HepG2 (cell line): Measurements from ENCODE around the gene ETS1. TPM values are rescaled to one million over a fixed set of nuclear protein-coding genes. Genes with fewer than 3 reads are reported as not detected.

ENCODE experiments used
- ATAC-seq: fragments of 200-7000 bp; cut with Tn5 transposase; 3 replicates; pipeline ENCODE4 v1.9.1; 2020; ENCODE audit warnings: mild to moderate bottlenecking, moderate library complexity
- BruUV-seq: library from RNA; stranded (reverse); fragments of 400-500 nt; replicated peaks from 2 replicates; lab custom pipeline; 2021; lab: Mats Ljungman, UMichigan
- CTCF ChIA-PET: fragments of 300-600 bp; formaldehyde crosslinking; extraction: SDS; loops from one replicate; lab custom pipeline; 2021; ENCODE audit warnings: low total read pairs, inconsistent platforms, low intra/inter-chr PET ratio; lab: Yijun Ruan, JAX
- POLR2A ChIA-PET: fragments of 350-600 bp; sonication (Branson Sonifier 250); formaldehyde crosslinking; loops from one replicate; lab custom pipeline; 2020; ENCODE audit warnings: antibody characterized with exemption, inconsistent platforms; lab: Yijun Ruan, JAX
- DNase-seq: peaks from one replicate; pipeline ENCODE4 v3.0.0-alpha.2; 2015; ENCODE audit warnings: low spot score
- FAIRE-seq: peaks from 3 replicates; lab custom pipeline; 2011; peaks lifted over from hg19 to GRCh38; lab: Jason Lieb, UNC
- H2AFZ ChIP-seq: one replicate; pipeline ENCODE4 v1.6.1; 2011; ENCODE audit warnings: low read length, inconsistent platforms
- H3K27ac ChIP-seq: fragments of 300-600 bp; 3 replicates; pipeline ENCODE4 v1.8.0; 2011; ENCODE audit warnings: mixed run types, mild to moderate bottlenecking, mixed read lengths, low read length, inconsistent platforms; ENCODE audit not compliant: insufficient read depth; ENCODE audit errors: extremely low read length
- H3K27me3 ChIP-seq, 2 experiments: fragments of 200-600 bp in 1 of 2; 2 replicates in 1 of 2; 3 replicates in 1 of 2; pipeline versions ENCODE4 v1.6.0 to v1.8.0; 2011; ENCODE audit warnings: low read length in 2 of 2, mild to moderate bottlenecking in 2 of 2, moderate library complexity in 2 of 2, inconsistent platforms in 1 of 2; ENCODE audit not compliant: insufficient read depth in 2 of 2, control insufficient read depth in 1 of 2
- H3K36me3 ChIP-seq, 2 experiments: fragments of 200-600 bp in 1 of 2; replicated peaks in 1 of 2; 2 replicates in 1 of 2; 3 replicates in 1 of 2; pipeline versions ENCODE4 v1.5.1 to v1.8.0; 2011; ENCODE audit warnings: low read length in 2 of 2, inconsistent platforms in 1 of 2; ENCODE audit not compliant: insufficient read depth in 2 of 2, control insufficient read depth in 1 of 2
- H3K4me1 ChIP-seq: 2 replicates; pipeline ENCODE4 v1.5.1; 2012; ENCODE audit warnings: low read length, inconsistent platforms; ENCODE audit not compliant: insufficient read depth
- H3K4me2 ChIP-seq: 2 replicates; pipeline ENCODE4 v1.6.0; 2011; ENCODE audit warnings: low read depth, low read length, inconsistent platforms
- H3K4me3 ChIP-seq, 3 experiments: fragments of 200-600 bp in 1 of 3; sonication (generic), shearing (Covaris generic) in 1 of 3; replicated peaks in 1 of 3; 2 replicates each; pipeline ENCODE4 v1.5.1; 2011 to 2016; ENCODE audit warnings: low read length in 3 of 3, inconsistent platforms in 2 of 3, low read depth in 2 of 3, mild to moderate bottlenecking in 2 of 3, control low read depth in 1 of 3, mixed read lengths in 1 of 3; ENCODE audit not compliant: insufficient read depth in 1 of 3
- H3K79me2 ChIP-seq: one replicate; pipeline ENCODE4 v1.6.1; 2011; ENCODE audit warnings: low read length, inconsistent platforms; ENCODE audit not compliant: insufficient read depth
- H3K9ac ChIP-seq: 2 replicates; pipeline ENCODE4 v1.6.0; 2011; ENCODE audit warnings: mild to moderate bottlenecking, low read depth, low read length, inconsistent platforms; ENCODE audit not compliant: insufficient read depth
- H3K9me3 ChIP-seq: 2 replicates; pipeline ENCODE4 v1.5.1; 2012; ENCODE audit warnings: mild to moderate bottlenecking, low read length
- H4K20me1 ChIP-seq: 2 replicates; pipeline ENCODE4 v1.6.0; 2011; ENCODE audit warnings: inconsistent platforms, mild to moderate bottlenecking, low read length, moderate library complexity; ENCODE audit not compliant: insufficient read depth
- STAG1 ChIP-seq: sonication (generic); formaldehyde crosslinking; IDR thresholded peaks from 2 replicates; pipeline ENCODE4 v1.4.0; 2020; ENCODE audit warnings: missing genetic modification reagents
- TAF1 ChIP-seq: sonication (generic); formaldehyde crosslinking; IDR thresholded peaks from 2 replicates; pipeline ENCODE4 v1.4.0; 2020; ENCODE audit warnings: missing genetic modification reagents
- ZNF749 ChIP-seq: sonication (generic); formaldehyde crosslinking; IDR thresholded peaks from 2 replicates; pipeline ENCODE4 v1.8.0; 2022; ENCODE audit warnings: mild to moderate bottlenecking, missing genetic modification reagents, moderate library complexity, borderline replicate concordance
- ZNF75D ChIP-seq: sonication (generic); formaldehyde crosslinking; IDR thresholded peaks from 2 replicates; pipeline ENCODE4 v1.8.1; 2023; ENCODE audit warnings: missing genetic modification reagents, mild to moderate bottlenecking, borderline replicate concordance
- ZNF780A ChIP-seq: sonication (generic); formaldehyde crosslinking; IDR thresholded peaks from 2 replicates; pipeline ENCODE4 v1.8.0; 2022; ENCODE audit warnings: mild to moderate bottlenecking, missing genetic modification reagents, moderate library complexity
- WGBS: methylation state at CpG from one replicate; pipeline ENCODE4 v1.1.6; 2017; ENCODE audit warnings: low lambda C conversion rate; 5-methylcytosine and 5-hydroxymethylcytosine counted together
- in situ Hi-C: cut with HindIII; loops from 2 replicates; pipeline ENCODE4 v1.10.0; 2017; ENCODE audit warnings: low pct_unique_long_range_greater_than_20kb; ENCODE audit not compliant: extremely low pct_ligation_motif_present
- intact Hi-C: fragments of 100-400 bp; cut with micrococcal nuclease; formaldehyde crosslinking; loops from one replicate; pipeline ENCODE4 v1.10.0; 2022; ENCODE audit not compliant: unreplicated experiment
- polyA plus RNA-seq, 8 experiments: library from polyadenylated mRNA; depleted of rRNA in 3 of 8; stranded (reverse) in 7 of 8; unstranded in 1 of 8; fragments of >200 nt; fragmentation: Illumina TruSeq in 4 of 8; extraction: Trizol in 4 of 8; gene quantifications; 2 replicates each; pipeline versions ENCODE4 v1.2.1 to v1.2.3, GENCODE V29; 2011 to 2016; ENCODE audit warnings: low read depth in 4 of 8, missing spikeins in 1 of 8, mixed read lengths in 1 of 8; ENCODE audit not compliant: insufficient read depth in 1 of 8
- total RNA-seq, 5 experiments: library from RNA; depleted of rRNA; stranded (reverse); fragments of >200 nt; fragmentation: Illumina TruSeq; extraction: Trizol; gene quantifications; 2 replicates each; pipeline ENCODE4 v1.2.3, GENCODE V29; 2016; ENCODE audit warnings: low read depth in 1 of 5
- TF ChIP-seq, protein P1 (sequence below): sonication (generic); formaldehyde crosslinking; IDR thresholded peaks from 2 replicates; pipeline ENCODE4 v1.4.0; 2020; ENCODE audit warnings: missing genetic modification reagents
- TF ChIP-seq, protein P2 (sequence below): sonication (generic); formaldehyde crosslinking; IDR thresholded peaks from 2 replicates; pipeline ENCODE4 v1.5.0; 2020; ENCODE audit warnings: mild to moderate bottlenecking, missing genetic modification reagents, moderate library complexity

Gene ETS1
- total and polyA plus RNA-seq, 2 of the 13 experiments (the other 11 are each of a cell fraction or from before 2014, with no cell fraction given), result 0.18 to 0.34 TPM

DNA sequence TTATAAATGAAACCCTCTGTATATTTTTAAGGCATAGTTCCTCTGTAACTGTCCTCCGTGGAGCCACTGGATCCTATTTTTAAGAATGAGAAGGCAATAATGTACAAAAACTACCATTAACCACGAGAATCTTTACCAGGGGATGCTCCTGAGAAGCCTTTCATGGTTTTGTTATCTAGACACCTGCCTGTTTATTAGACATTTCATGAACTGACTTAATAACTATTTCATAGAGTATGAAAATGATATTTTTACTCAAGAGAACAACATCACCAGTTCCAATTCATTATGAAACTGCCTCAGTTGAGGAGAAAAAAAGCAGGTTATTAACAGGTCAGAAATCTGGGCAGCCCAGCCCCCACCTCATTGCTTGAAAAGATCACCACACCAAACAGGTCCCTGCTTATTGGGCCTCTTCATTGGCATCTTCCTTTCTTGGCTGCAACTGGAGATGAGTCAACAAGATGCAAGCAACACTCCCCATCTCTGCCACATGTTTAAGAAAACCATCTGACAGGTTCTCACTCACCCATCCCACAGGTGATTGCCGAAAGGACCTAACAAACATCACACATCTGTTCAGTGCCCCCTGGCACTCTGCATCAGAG, 27.8 kb downstream of the ETS1 start (continued):
- no peak for TF ChIP-seq ZNF749 (CRISPR knock-in tag)

DNA sequence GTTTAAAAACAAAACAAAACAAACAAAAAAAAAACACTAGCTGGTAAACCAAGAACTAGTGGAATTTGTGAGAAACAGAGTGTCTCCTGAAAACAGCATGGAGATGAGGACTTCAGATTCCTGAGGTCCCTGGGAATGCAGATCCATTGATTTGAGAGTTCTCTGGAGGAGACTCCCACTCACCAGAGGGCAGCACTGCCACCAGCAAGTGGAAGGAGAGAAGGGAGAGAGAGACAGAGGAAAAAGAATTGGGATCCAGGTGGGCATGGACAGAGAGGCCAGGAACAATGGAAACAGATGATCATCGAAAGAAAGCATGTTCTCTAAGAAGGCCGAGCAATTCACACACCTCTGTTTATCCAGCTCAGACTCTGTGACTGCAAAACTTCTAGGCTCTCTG, 31.8 kb downstream of the ETS1 start:
- Histone ChIP-seq H3K9ac (no peak overlapping the region), H3K9me3 (no peaks in the 10 kb centered on the region), H3K36me3 (no peaks in the 10 kb centered on the region), H3K4me2 (no peak overlapping the region), H4K20me1 (no peaks in the 10 kb centered on the region)
- ATAC-seq (no peak), DNase-seq (peak; percentile 6)
- in situ Hi-C loops (no loop called here), intact Hi-C loops (loop anchor here (2.0 kb wide), 1 partner anchor 69 kb away; no protein-coding TSS in a partner anchor)
- no peak for TF ChIP-seq ZNF75D (CRISPR knock-in tag)
- TF ChIP-seq TAF1 (CRISPR knock-in tag), result no peak
- peak; percentile 8; the same call in 1 of the 2 replicates for TF ChIP-seq STAG1 (CRISPR knock-in tag)
- TF ChIP-seq, protein P1, sequence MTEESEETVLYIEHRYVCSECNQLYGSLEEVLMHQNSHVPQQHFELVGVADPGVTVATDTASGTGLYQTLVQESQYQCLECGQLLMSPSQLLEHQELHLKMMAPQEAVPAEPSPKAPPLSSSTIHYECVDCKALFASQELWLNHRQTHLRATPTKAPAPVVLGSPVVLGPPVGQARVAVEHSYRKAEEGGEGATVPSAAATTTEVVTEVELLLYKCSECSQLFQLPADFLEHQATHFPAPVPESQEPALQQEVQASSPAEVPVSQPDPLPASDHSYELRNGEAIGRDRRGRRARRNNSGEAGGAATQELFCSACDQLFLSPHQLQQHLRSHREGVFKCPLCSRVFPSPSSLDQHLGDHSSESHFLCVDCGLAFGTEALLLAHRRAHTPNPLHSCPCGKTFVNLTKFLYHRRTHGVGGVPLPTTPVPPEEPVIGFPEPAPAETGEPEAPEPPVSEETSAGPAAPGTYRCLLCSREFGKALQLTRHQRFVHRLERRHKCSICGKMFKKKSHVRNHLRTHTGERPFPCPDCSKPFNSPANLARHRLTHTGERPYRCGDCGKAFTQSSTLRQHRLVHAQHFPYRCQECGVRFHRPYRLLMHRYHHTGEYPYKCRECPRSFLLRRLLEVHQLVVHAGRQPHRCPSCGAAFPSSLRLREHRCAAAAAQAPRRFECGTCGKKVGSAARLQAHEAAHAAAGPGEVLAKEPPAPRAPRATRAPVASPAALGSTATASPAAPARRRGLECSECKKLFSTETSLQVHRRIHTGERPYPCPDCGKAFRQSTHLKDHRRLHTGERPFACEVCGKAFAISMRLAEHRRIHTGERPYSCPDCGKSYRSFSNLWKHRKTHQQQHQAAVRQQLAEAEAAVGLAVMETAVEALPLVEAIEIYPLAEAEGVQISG, result peak; percentile 86
- no peak for TF ChIP-seq ZNF780A (CRISPR knock-in tag)
- TF ChIP-seq, protein P2, sequence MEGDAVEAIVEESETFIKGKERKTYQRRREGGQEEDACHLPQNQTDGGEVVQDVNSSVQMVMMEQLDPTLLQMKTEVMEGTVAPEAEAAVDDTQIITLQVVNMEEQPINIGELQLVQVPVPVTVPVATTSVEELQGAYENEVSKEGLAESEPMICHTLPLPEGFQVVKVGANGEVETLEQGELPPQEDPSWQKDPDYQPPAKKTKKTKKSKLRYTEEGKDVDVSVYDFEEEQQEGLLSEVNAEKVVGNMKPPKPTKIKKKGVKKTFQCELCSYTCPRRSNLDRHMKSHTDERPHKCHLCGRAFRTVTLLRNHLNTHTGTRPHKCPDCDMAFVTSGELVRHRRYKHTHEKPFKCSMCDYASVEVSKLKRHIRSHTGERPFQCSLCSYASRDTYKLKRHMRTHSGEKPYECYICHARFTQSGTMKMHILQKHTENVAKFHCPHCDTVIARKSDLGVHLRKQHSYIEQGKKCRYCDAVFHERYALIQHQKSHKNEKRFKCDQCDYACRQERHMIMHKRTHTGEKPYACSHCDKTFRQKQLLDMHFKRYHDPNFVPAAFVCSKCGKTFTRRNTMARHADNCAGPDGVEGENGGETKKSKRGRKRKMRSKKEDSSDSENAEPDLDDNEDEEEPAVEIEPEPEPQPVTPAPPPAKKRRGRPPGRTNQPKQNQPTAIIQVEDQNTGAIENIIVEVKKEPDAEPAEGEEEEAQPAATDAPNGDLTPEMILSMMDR (CRISPR knock-in tag), result peak; percentile 28; the same call in 1 of the 2 replicates
- TF ChIP-seq, all 625 proteins: peak for 3
- CTCF ChIA-PET, result no interaction called here
- POLR2A ChIA-PET, result no interaction called here
- no TSS peak for BruUV-seq
- H3K27me3 ChIP-seq, result peaks cover 0 to 3% of the 10 kb centered on the region in 2 experiments; a peak in 1 of 5 replicates
- FAIRE-seq, result no peak
- H2AFZ ChIP-seq, result no peak overlapping the region
- no peaks in the 10 kb centered on the region for H3K4me1 ChIP-seq
- no peak overlapping the region for H3K27ac ChIP-seq
- H3K79me2 ChIP-seq, result no peaks in the 10 kb centered on the region
- WGBS, result 10% methylated on average over 2 of the region's 2 CpGs
- H3K4me3 ChIP-seq, result no peak overlapping the region
